Endothelial cell of umbilical vein (primary cell): ENCODE measurements around the gene SETD3. TPM values are rescaled to one million over a fixed set of nuclear protein-coding genes. Genes with fewer than 3 reads are reported as not detected.

Experiments
- BruUV-seq: library from RNA; stranded (reverse); fragments of 400-500 nt; replicated peaks from 2 replicates; lab custom pipeline; 2021; lab: Mats Ljungman, UMichigan
- CTCF ChIA-PET: fragments of 300-600, 350-600 bp; sonication (Branson Sonifier 250); formaldehyde crosslinking; loops from one replicate; lab custom pipeline; 2021; ENCODE audit warnings: antibody characterized with exemption, inconsistent platforms; lab: Charles Lee
- POLR2A ChIA-PET: fragments of 300-600, 350-600 bp; sonication (Branson Sonifier 250); formaldehyde crosslinking; loops from one replicate; lab custom pipeline; 2021; ENCODE audit warnings: antibody characterized with exemption, inconsistent platforms; lab: Charles Lee
- DNase-seq: peaks from one replicate; pipeline ENCODE4 v3.0.0-alpha.2; 2011; ENCODE audit warnings: low read depth, low spot score
- FAIRE-seq: peaks from 2 replicates; lab custom pipeline; 2011; peaks lifted over from hg19 to GRCh38; lab: Jason Lieb, UNC
- H2AFZ ChIP-seq: 2 replicates; pipeline ENCODE4 v1.6.0; 2012; ENCODE audit warnings: low read depth, low read length, control low read depth, inconsistent platforms
- H3K27ac ChIP-seq: 2 replicates; pipeline ENCODE4 v1.5.1; 2011; ENCODE audit warnings: low read depth, mild to moderate bottlenecking, control low read depth, low read length, moderate library complexity; ENCODE audit not compliant: insufficient read depth
- H3K27me3 ChIP-seq, 2 experiments: 2 replicates each; pipeline versions ENCODE4 v1.6.0 to v1.6.1; 2011; ENCODE audit warnings: low read length in 2 of 2, mixed read lengths in 1 of 2; ENCODE audit not compliant: control insufficient read depth in 2 of 2, insufficient read depth in 2 of 2
- H3K36me3 ChIP-seq, 2 experiments: 2 replicates in 1 of 2; 3 replicates in 1 of 2; pipeline ENCODE4 v1.5.1; 2011; ENCODE audit warnings: low read length in 2 of 2, mild to moderate bottlenecking in 1 of 2, moderate library complexity in 1 of 2; ENCODE audit not compliant: control insufficient read depth in 2 of 2, insufficient read depth in 2 of 2; ENCODE audit errors: extremely low read depth in 1 of 2
- H3K4me1 ChIP-seq: 3 replicates; pipeline ENCODE4 v1.5.1; 2011; ENCODE audit warnings: mild to moderate bottlenecking, low read length; ENCODE audit not compliant: control insufficient read depth, insufficient read depth; ENCODE audit errors: extremely low read depth
- H3K4me2 ChIP-seq: 2 replicates; pipeline ENCODE4 v1.6.1; 2011; ENCODE audit warnings: low read length, control low read depth, mixed read lengths; ENCODE audit not compliant: insufficient read depth
- H3K4me3 ChIP-seq, 3 experiments: fragments of 200-600 bp in 1 of 3; sonication (generic), shearing (Covaris generic) in 1 of 3; replicated peaks in 1 of 3; 2 replicates each; pipeline ENCODE4 v1.5.1; 2011 to 2016; ENCODE audit warnings: control low read depth in 3 of 3, low read length in 3 of 3, mild to moderate bottlenecking in 2 of 3, inconsistent platforms in 1 of 3, low read depth in 1 of 3, moderate library complexity in 1 of 3; ENCODE audit not compliant: insufficient read depth in 1 of 3
- H3K79me2 ChIP-seq: 2 replicates; pipeline ENCODE4 v1.6.0; 2012; ENCODE audit warnings: low read length, inconsistent platforms; ENCODE audit not compliant: control insufficient read depth, insufficient read depth
- H3K9ac ChIP-seq: replicated peaks from 2 replicates; pipeline ENCODE3; 2011; ENCODE audit warnings: low read length, control low read depth; ENCODE audit not compliant: insufficient read depth; ENCODE audit errors: extremely low read depth
- H3K9me1 ChIP-seq: replicated peaks from 3 replicates; pipeline ENCODE4 v1.6.0; 2011; ENCODE audit warnings: mild to moderate bottlenecking, low read length; ENCODE audit not compliant: control insufficient read depth, insufficient read depth; ENCODE audit errors: extremely low read depth
- H3K9me3 ChIP-seq: replicated peaks from 2 replicates; pipeline ENCODE4 v1.5.1; 2012; ENCODE audit warnings: low read length, inconsistent platforms; ENCODE audit not compliant: control insufficient read depth, insufficient read depth
- H4K20me1 ChIP-seq: replicated peaks from 2 replicates; pipeline ENCODE3; 2011; ENCODE audit warnings: mild to moderate bottlenecking, low read length; ENCODE audit not compliant: control insufficient read depth, insufficient read depth; ENCODE audit errors: extremely low read depth
- EZH2 ChIP-seq: IDR thresholded peaks from 2 replicates; pipeline ENCODE4 v1.6.1; 2012; ENCODE audit warnings: borderline replicate concordance, low read depth, mild to moderate bottlenecking, moderate library complexity, low read length, inconsistent platforms; ENCODE audit not compliant: severe bottlenecking
- FOS ChIP-seq: IDR thresholded peaks from 2 replicates; pipeline ENCODE4 v1.6.1; 2011; ENCODE audit warnings: mild to moderate bottlenecking, low read length, moderate library complexity, borderline replicate concordance; ENCODE audit not compliant: insufficient read depth
- GATA2 ChIP-seq: IDR thresholded peaks from 2 replicates; pipeline ENCODE4 v1.7.0; 2011; ENCODE audit warnings: low read depth, mild to moderate bottlenecking, moderate library complexity, mixed read lengths, low read length; ENCODE audit not compliant: insufficient read length, insufficient read depth
- JUN ChIP-seq: IDR thresholded peaks from 2 replicates; pipeline ENCODE4 v1.6.1; 2011; ENCODE audit warnings: borderline replicate concordance, low read depth; ENCODE audit not compliant: insufficient read length, insufficient read depth
- MAX ChIP-seq: IDR thresholded peaks from 2 replicates; pipeline ENCODE4 v1.6.1; 2011; ENCODE audit not compliant: insufficient read depth, insufficient read length
- MYC ChIP-seq: IDR thresholded peaks from one replicate; pipeline ENCODE4 v1.6.1; 2011; ENCODE audit warnings: mild to moderate bottlenecking, low read depth, low read length
- POLR2A ChIP-seq: IDR thresholded peaks from 2 replicates; pipeline ENCODE4 v1.6.1; 2012; ENCODE audit warnings: low read depth, mild to moderate bottlenecking, control low read depth, low read length
- POLR2AphosphoS5 ChIP-seq: IDR thresholded peaks from 2 replicates; pipeline ENCODE4 v1.6.1; 2012; ENCODE audit warnings: low read depth, mild to moderate bottlenecking, control low read depth, low read length, moderate library complexity; ENCODE audit not compliant: insufficient read depth
- dilution Hi-C: fragments of 300-500 bp; cut with MboI; formaldehyde crosslinking; loops from one replicate; pipeline ENCODE4 v1.15.0; 2019; ENCODE audit warnings: low sequenced_read_pairs; ENCODE audit not compliant: extremely low pct_ligation_motif_present
- intact Hi-C: fragments of 100-400 bp; cut with micrococcal nuclease; formaldehyde crosslinking; loops from one replicate; pipeline ENCODE4 v1.10.0; 2022
- polyA plus RNA-seq, 4 experiments: library from polyadenylated mRNA; depleted of rRNA in 3 of 4; stranded (reverse) in 3 of 4; unstranded in 1 of 4; fragments of >200 nt; gene quantifications; 2 replicates each; pipeline versions ENCODE4 v1.2.1 to v1.2.3, GENCODE V29; 2011 to 2012; ENCODE audit warnings: missing spikeins in 1 of 4
- total RNA-seq: library from RNA; stranded (reverse); gene quantifications from 2 replicates; pipeline ENCODE4 v1.2.3, GENCODE V29; 2021

The SETD3 gene
- total and polyA plus RNA-seq, 2 donors (not counting 3 experiments of a cell fraction or from before 2014, with no cell fraction given): 18.1 to 53.1 TPM

DNA sequence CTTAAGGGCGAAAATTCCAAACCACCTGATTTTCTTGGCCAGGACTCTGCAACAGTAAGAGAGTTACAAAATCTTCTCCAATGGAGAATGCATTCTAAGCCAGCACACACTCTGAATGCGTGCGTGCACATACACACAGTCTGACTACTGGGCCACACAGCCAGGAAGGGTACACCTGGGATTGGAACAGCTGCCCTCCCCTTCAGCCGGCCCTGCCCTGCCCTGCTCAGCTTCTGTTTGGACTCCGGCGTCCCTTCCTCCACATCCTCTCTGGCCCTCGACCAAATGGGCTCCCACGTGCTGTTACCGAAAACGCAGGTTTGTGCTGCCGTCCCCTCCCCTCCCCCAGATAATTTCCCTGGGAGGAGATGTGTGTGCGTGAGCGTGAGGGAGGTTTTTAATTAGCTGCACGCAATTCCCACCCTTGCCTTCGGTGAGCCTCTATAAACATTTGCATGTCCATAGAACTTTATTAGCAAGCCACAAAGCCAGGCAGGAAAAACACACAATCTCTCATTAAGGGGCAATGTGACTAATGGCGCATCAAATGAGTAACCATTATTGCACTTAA lies 43.5 kb upstream of the SETD3 start:
- no peak overlapping the region for H3K4me3 ChIP-seq
- FAIRE-seq (no peak), DNase-seq (peak; percentile 16)
- no peak overlapping the region for H3K4me2 ChIP-seq
- no peaks in the 10 kb centered on the region for H4K20me1 ChIP-seq
- TF ChIP-seq JUN (no peak), GATA2 (no peak), POLR2AphosphoS5 (no peak), MAX (no peak), MYC (no peak), POLR2A (no peak), EZH2 (no peak)
- H3K9ac ChIP-seq: no peak overlapping the region
- ChIA-PET CTCF (interaction anchor here (1.1 to 6.1 kb wide), 7 partner anchors 8 to 112 kb away, joined by 3 to 52 read pairs (median 5); partner anchors contain the start of gene CCDC85C), POLR2A (no interaction called here)
- BruUV-seq: no TSS peak
- H3K27ac ChIP-seq: no peak overlapping the region
- dilution Hi-C loops: no loop called here
- no peaks in the 10 kb centered on the region for H3K79me2 ChIP-seq
- no peaks in the 10 kb centered on the region for H3K27me3 ChIP-seq
- H2AFZ ChIP-seq: no peak overlapping the region
- peaks cover 9% of the 10 kb centered on the region for H3K4me1 ChIP-seq
- intact Hi-C loops: loop anchor here (2.0 to 5.0 kb wide), 2 partner anchors 15 to 423 kb away; no protein-coding TSS in a partner anchor
- no peaks in the 10 kb centered on the region for H3K36me3 ChIP-seq
- no peaks in the 10 kb centered on the region for H3K9me1 ChIP-seq
- H3K9me3 ChIP-seq: no peaks in the 10 kb centered on the region

DNA sequence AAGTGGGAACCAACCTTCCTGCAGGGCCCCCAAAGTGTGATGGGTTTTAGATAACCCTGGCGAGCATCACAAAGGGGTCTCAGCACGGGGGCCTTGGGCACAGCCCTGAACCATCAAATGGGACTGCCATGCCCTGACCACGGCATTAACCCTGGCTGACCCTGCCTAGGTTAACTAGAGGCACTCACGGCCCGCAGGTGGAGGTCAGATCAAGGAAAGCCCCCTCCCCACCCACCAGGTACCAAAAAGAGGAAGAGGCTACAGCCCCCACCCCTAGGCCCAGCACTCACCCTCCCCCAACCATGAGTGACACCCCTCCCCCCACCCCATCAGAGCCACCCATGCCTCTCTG lies 43.0 kb upstream of the SETD3 start:
- TF ChIP-seq FOS (no peak), POLR2A (no peak), JUN (no peak), EZH2 (no peak), POLR2AphosphoS5 (no peak)
- H3K9me1 ChIP-seq: no peaks in the 10 kb centered on the region
- dilution Hi-C loops (no loop called here), intact Hi-C loops (loop anchor here (2.0 to 5.0 kb wide), 2 partner anchors 15 to 424 kb away; no protein-coding TSS in a partner anchor)
- H3K27ac ChIP-seq: no peak overlapping the region
- DNase-seq (no peak), FAIRE-seq (no peak)
- H3K9me3 ChIP-seq: no peaks in the 10 kb centered on the region
- H3K9ac ChIP-seq: no peak overlapping the region
- no peak overlapping the region for H2AFZ ChIP-seq
- H3K4me1 ChIP-seq: peaks cover 9% of the 10 kb centered on the region
- no TSS peak for BruUV-seq
- H3K4me2 ChIP-seq: no peak overlapping the region
- no peaks in the 10 kb centered on the region for H3K36me3 ChIP-seq
- H3K79me2 ChIP-seq: no peaks in the 10 kb centered on the region
- ChIA-PET CTCF (interaction anchor here (1.1 to 6.1 kb wide), 6 partner anchors 9 to 113 kb away, joined by 3 to 52 read pairs (median 4); partner anchors contain the start of gene CCDC85C), POLR2A (no interaction called here)
- no peaks in the 10 kb centered on the region for H3K27me3 ChIP-seq
- H4K20me1 ChIP-seq: no peaks in the 10 kb centered on the region
- no peak overlapping the region for H3K4me3 ChIP-seq
